IMR-90 (cell line): ENCODE data around the gene JPH4. TPM values are rescaled to one million over a fixed set of nuclear protein-coding genes. Genes with fewer than 3 reads are reported as not detected.
A peak's percentile ranks its signal among the peaks of the same experiment; 100 is the strongest.

Source experiments
- ATAC-seq: fragments of 200-7000 bp; cut with Tn5 transposase; 2 replicates; pipeline ENCODE4 v1.9.1; 2020; ENCODE audit warnings: low read depth, mild to moderate bottlenecking, moderate library complexity
- BruUV-seq: library from RNA; stranded (reverse); fragments of 400-500 nt; replicated peaks from 2 replicates; lab custom pipeline; 2021; lab: Mats Ljungman, UMichigan
- CTCF ChIA-PET: fragments of 300-600 bp; formaldehyde crosslinking; extraction: SDS; loops from one replicate; lab custom pipeline; 2021; ENCODE audit warnings: antibody characterized with exemption; lab: Yijun Ruan, JAX
- POLR2A ChIA-PET: fragments of 300-600 bp; sonication (Branson Sonifier 250); formaldehyde crosslinking; loops from one replicate; lab custom pipeline; 2022; ENCODE audit warnings: antibody characterized with exemption; ENCODE audit not compliant: unreplicated experiment; lab: Charles Lee
- DNase-seq: peaks from one replicate; pipeline ENCODE4 v3.0.0; 2013
- H2AFZ ChIP-seq: replicated peaks from 2 replicates; pipeline ENCODE3; 2013; ENCODE audit warnings: low read length, mild to moderate bottlenecking; ENCODE audit not compliant: poor library complexity
- H2AK5ac ChIP-seq: 2 replicates; pipeline ENCODE4 v1.6.1; 2013; ENCODE audit warnings: low read depth, low read length, inconsistent platforms
- H2AK9ac ChIP-seq: replicated peaks from 2 replicates; pipeline ENCODE3; 2013; ENCODE audit warnings: mild to moderate bottlenecking, low read depth, low read length, moderate library complexity; ENCODE audit not compliant: poor library complexity
- H2BK120ac ChIP-seq: 2 replicates; pipeline ENCODE4 v1.6.1; 2013; ENCODE audit warnings: low read depth, low read length, inconsistent platforms
- H2BK15ac ChIP-seq: 3 replicates; pipeline ENCODE4 v1.6.1; 2013; ENCODE audit warnings: low read depth, low read length, inconsistent platforms
- H2BK20ac ChIP-seq: 2 replicates; pipeline ENCODE4 v1.6.1; 2013; ENCODE audit warnings: low read depth, mild to moderate bottlenecking, inconsistent platforms, low read length, moderate library complexity
- H2BK5ac ChIP-seq: 2 replicates; pipeline ENCODE4 v1.6.1; 2013; ENCODE audit warnings: mild to moderate bottlenecking, low read depth, low read length, inconsistent platforms; ENCODE audit not compliant: poor library complexity, severe bottlenecking
- H3K14ac ChIP-seq: replicated peaks from 2 replicates; pipeline ENCODE4 v1.6.1; 2013; ENCODE audit warnings: low read depth, low read length, inconsistent platforms
- H3K18ac ChIP-seq: 2 replicates; pipeline ENCODE4 v1.6.1; 2013; ENCODE audit warnings: low read depth, low read length, control low read depth
- H3K23ac ChIP-seq: 2 replicates; pipeline ENCODE4 v1.6.1; 2013; ENCODE audit warnings: low read depth, low read length, inconsistent platforms
- H3K27ac ChIP-seq: 2 replicates; pipeline ENCODE4 v1.5.1; 2013; ENCODE audit warnings: mild to moderate bottlenecking, control low read depth, low read length; ENCODE audit not compliant: insufficient read depth
- H3K27me3 ChIP-seq: 2 replicates; pipeline ENCODE4 v1.6.1; 2013; ENCODE audit warnings: low read length; ENCODE audit not compliant: control insufficient read depth, insufficient read depth
- H3K36me3 ChIP-seq: 2 replicates; pipeline ENCODE4 v1.6.1; 2013; ENCODE audit warnings: low read length, mixed read lengths; ENCODE audit not compliant: control insufficient read depth, insufficient read depth
- H3K4ac ChIP-seq: 2 replicates; pipeline ENCODE4 v1.6.1; 2013; ENCODE audit warnings: low read depth, low read length, inconsistent platforms
- H3K4me1 ChIP-seq: 2 replicates; pipeline ENCODE4 v1.6.1; 2013; ENCODE audit warnings: low read length, mixed read lengths; ENCODE audit not compliant: control insufficient read depth, insufficient read depth
- H3K4me2 ChIP-seq: 2 replicates; pipeline ENCODE4 v1.6.1; 2013; ENCODE audit warnings: low read depth, mild to moderate bottlenecking, control low read depth, low read length, moderate library complexity
- H3K4me3 ChIP-seq: 2 replicates; pipeline ENCODE4 v1.5.1; 2013; ENCODE audit warnings: low read depth, mild to moderate bottlenecking, control low read depth, low read length, moderate library complexity; ENCODE audit not compliant: insufficient read depth
- H3K56ac ChIP-seq: 2 replicates; pipeline ENCODE4 v1.6.1; 2013; ENCODE audit warnings: low read length, inconsistent platforms; ENCODE audit not compliant: insufficient read depth; ENCODE audit errors: extremely low read depth
- H3K79me1 ChIP-seq, 2 experiments: 2 replicates each; pipeline ENCODE4 v1.6.1; 2013; ENCODE audit warnings: low read length in 2 of 2, inconsistent platforms in 1 of 2, low read depth in 1 of 2
- H3K9ac ChIP-seq: 2 replicates; pipeline ENCODE4 v1.6.1; 2013; ENCODE audit warnings: low read depth, low read length, control low read depth
- H3K9me1 ChIP-seq: 2 replicates; pipeline ENCODE4 v1.6.1; 2013; ENCODE audit warnings: low read length, inconsistent platforms; ENCODE audit not compliant: insufficient read depth
- H3K9me3 ChIP-seq: 2 replicates; pipeline ENCODE4 v1.6.1; 2013; ENCODE audit warnings: low read length; ENCODE audit not compliant: control insufficient read depth, insufficient read depth
- H4K20me1 ChIP-seq: 2 replicates; pipeline ENCODE4 v1.6.1; 2013; ENCODE audit warnings: low read length, inconsistent platforms; ENCODE audit not compliant: insufficient read depth
- H4K5ac ChIP-seq: 2 replicates; pipeline ENCODE4 v1.6.1; 2013; ENCODE audit warnings: mild to moderate bottlenecking, low read depth, low read length, control low read depth
- H4K8ac ChIP-seq, 2 experiments: 2 replicates each; pipeline ENCODE4 v1.6.1; 2013; ENCODE audit warnings: low read depth in 2 of 2, low read length in 2 of 2, control low read depth in 1 of 2, inconsistent platforms in 1 of 2
- H4K91ac ChIP-seq: 2 replicates; pipeline ENCODE4 v1.6.1; 2013; ENCODE audit warnings: low read depth, low read length, inconsistent platforms; ENCODE audit not compliant: insufficient read depth
- BHLHE40 ChIP-seq: fragments of 150-350 bp; IDR thresholded peaks from 2 replicates; pipeline ENCODE4 v1.6.1; 2016; ENCODE audit warnings: mild to moderate bottlenecking, low read depth, low read length
- CEBPB ChIP-seq: IDR thresholded peaks from 2 replicates; pipeline ENCODE4 v1.6.1; 2012; ENCODE audit warnings: low read depth, low read length, improper control_type of control experiment
- CHD1 ChIP-seq: IDR thresholded peaks from 2 replicates; pipeline ENCODE4 v1.6.1; 2012; ENCODE audit warnings: low read depth, low read length, improper control_type of control experiment
- CTCF ChIP-seq: conservative IDR thresholded peaks from 2 replicates; pipeline ENCODE4 v1.5.1; 2012; ENCODE audit warnings: mild to moderate bottlenecking, low read depth, low read length, improper control_type of control experiment
- ELK1 ChIP-seq: fragments of 150-350 bp; IDR thresholded peaks from 2 replicates; pipeline ENCODE4 v1.6.1; 2016; ENCODE audit warnings: low read depth, mild to moderate bottlenecking, low read length, moderate library complexity, borderline replicate concordance
- FOS ChIP-seq: fragments of 150-350 bp; IDR thresholded peaks from 2 replicates; pipeline ENCODE4 v1.6.1; 2016; ENCODE audit warnings: low read depth, low read length
- MAFK ChIP-seq: IDR thresholded peaks from 2 replicates; pipeline ENCODE4 v1.6.1; 2012; ENCODE audit warnings: low read depth, low read length, improper control_type of control experiment
- MAZ ChIP-seq: IDR thresholded peaks from 2 replicates; pipeline ENCODE4 v1.6.1; 2012; ENCODE audit warnings: low read depth, mild to moderate bottlenecking, low read length, improper control_type of control experiment, moderate library complexity, borderline replicate concordance
- MXI1 ChIP-seq: IDR thresholded peaks from 2 replicates; pipeline ENCODE4 v1.6.1; 2012; ENCODE audit warnings: low read depth, mild to moderate bottlenecking, low read length, moderate library complexity, borderline replicate concordance
- NFE2L2 ChIP-seq: fragments of 150-350 bp; IDR thresholded peaks from 2 replicates; pipeline ENCODE4 v1.6.1; 2016; ENCODE audit warnings: low read depth, mild to moderate bottlenecking, low read length
- POLR2A ChIP-seq: IDR thresholded peaks from 2 replicates; pipeline ENCODE4 v1.6.1; 2012; ENCODE audit warnings: mild to moderate bottlenecking, low read depth, low read length
- RAD21 ChIP-seq: IDR thresholded peaks from 2 replicates; pipeline ENCODE4 v1.6.1; 2012; ENCODE audit warnings: low read length, improper control_type of control experiment
- RCOR1 ChIP-seq: IDR thresholded peaks from 2 replicates; pipeline ENCODE4 v1.6.1; 2012; ENCODE audit warnings: mild to moderate bottlenecking, low read length, improper control_type of control experiment; ENCODE audit not compliant: insufficient replicate concordance
- RFX5 ChIP-seq: IDR thresholded peaks from 2 replicates; pipeline ENCODE4 v1.8.0; 2012; ENCODE audit warnings: low read depth, mild to moderate bottlenecking, low read length, moderate library complexity
- USF2 ChIP-seq: fragments of 150-350 bp; IDR thresholded peaks from 2 replicates; pipeline ENCODE4 v1.6.1; 2017; ENCODE audit warnings: mild to moderate bottlenecking, antibody characterized with exemption, low read length, low read depth
- WGBS, 2 experiments: methylation state at CpG; one replicate each; pipeline versions ENCODE4 v1.1.5 to v1.1.7; 2013; ENCODE audit warnings: missing lambda C conversion rate in 2 of 2; ENCODE audit not compliant: insufficient read length in 1 of 2; ENCODE audit errors: extremely low coverage in 2 of 2; 5-methylcytosine and 5-hydroxymethylcytosine counted together
- dilution Hi-C: fragments of 300-500 bp; cut with HindIII; formaldehyde crosslinking; loops from one replicate; pipeline ENCODE4 v1.14.3; 2018; ENCODE audit warnings: low sequenced_read_pairs; ENCODE audit not compliant: unreplicated experiment
- in situ Hi-C: fragments of 300-500 bp; cut with MboI; formaldehyde crosslinking; loops from 3 replicates; pipeline ENCODE4 v1.14.3; 2019; ENCODE audit warnings: low sequenced_read_pairs, inconsistent platforms, mixed read lengths
- intact Hi-C: fragments of 100-400 bp; cut with micrococcal nuclease; formaldehyde crosslinking; loops from 2 replicates; pipeline ENCODE4 v1.10.0; 2022
- polyA plus RNA-seq, 3 experiments: library from polyadenylated mRNA; depleted of rRNA; stranded (reverse); fragments of >200 nt; gene quantifications; 2 replicates each; pipeline ENCODE4 v1.2.3, GENCODE V29; 2012; ENCODE audit warnings: low replicate concordance in 1 of 3
- total RNA-seq: library from RNA; depleted of rRNA; stranded (reverse); fragments of >200 nt; gene quantifications from 2 replicates; pipeline ENCODE4 v1.2.3, GENCODE V29; 2012

JPH4 gene
- total and polyA plus RNA-seq, 2 of the 4 experiments (the other 2 are of a cell fraction), result not detected

DNA sequence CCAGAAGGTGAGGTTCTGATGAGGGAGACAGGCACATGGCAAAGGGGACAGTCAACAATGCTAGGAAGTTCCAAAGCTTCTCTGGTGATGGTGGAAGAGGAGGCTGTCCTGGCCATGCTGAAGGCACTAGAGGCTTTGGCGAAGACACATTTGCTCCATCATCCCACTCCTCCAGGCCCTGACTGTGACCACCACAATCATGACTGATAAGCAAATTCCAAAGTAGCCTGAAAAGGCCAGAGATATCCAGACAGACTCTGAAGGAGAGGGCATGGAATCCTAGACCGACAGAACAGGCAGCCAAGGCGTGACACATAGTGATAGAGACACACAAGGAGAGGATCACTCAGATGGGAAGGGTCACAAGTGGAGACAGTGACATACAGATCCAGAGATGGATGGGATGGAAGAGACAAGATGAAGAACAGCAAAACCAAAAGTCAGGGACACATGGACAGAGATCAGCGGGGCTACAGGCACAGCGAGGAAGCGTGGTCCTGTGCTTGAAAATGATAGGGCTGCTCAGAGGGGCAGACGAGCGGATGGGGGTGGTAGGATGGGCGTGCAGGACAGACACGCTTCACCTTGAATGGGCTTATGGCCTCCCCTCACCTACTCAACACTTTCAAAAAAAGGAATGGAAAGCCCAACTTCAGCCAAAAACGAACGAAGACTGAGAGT, 28.3 kb downstream of the JPH4 start:
- Histone ChIP-seq H3K4me1 (peaks cover 9% of the 10 kb centered on the region), H2BK5ac (no peak overlapping the region), H3K36me3 (no peaks in the 10 kb centered on the region), H3K23ac (no peak overlapping the region), H2AK5ac (0 out of 2 replicates have a peak overlapping the region, but pooled peaks have one; percentile 27), H3K4me3 (peak overlapping the region; percentile 64), H3K9ac (0 out of 2 replicates have a peak overlapping the region, but pooled peaks have one; percentile 25), H3K9me1 (peaks cover 10% of the 10 kb centered on the region), H3K14ac (no peak overlapping the region), H2BK15ac (no peak overlapping the region), H4K5ac (peak overlapping the region; percentile 26; the same call in 1 of the 2 replicates), H3K18ac (no peak overlapping the region), H4K8ac (peak overlapping the region in 1 of 2 experiments; percentile 59; a peak in 1 of 4 replicates), H3K27me3 (no peaks in the 10 kb centered on the region; the same call in 1 of the 2 replicates), H2BK20ac (no peak overlapping the region), H2BK120ac (no peak overlapping the region), H2AK9ac (peak overlapping the region; percentile 31), H4K20me1 (no peaks in the 10 kb centered on the region), H3K79me1 (no peaks in the 10 kb centered on the region), H4K91ac (no peak overlapping the region; the same call in 1 of the 2 replicates), H2AFZ (peak overlapping the region; percentile 88), H3K4ac (0 out of 2 replicates have a peak overlapping the region, but pooled peaks have one; percentile 22), H3K27ac (no peak overlapping the region), H3K56ac (no peak overlapping the region), H3K4me2 (peak overlapping the region; percentile 87), H3K9me3 (no peaks in the 10 kb centered on the region)
- in situ Hi-C loops (loop anchor here (10.0 kb wide), 1 partner anchor 225 kb away; the partner anchor contains the start of gene PABPN1), dilution Hi-C loops (no loop called here), intact Hi-C loops (no loop called here)
- BruUV-seq, result no TSS peak
- POLR2A ChIA-PET, result no interaction called here
- ATAC-seq, result no peak
- CTCF ChIA-PET, result interaction anchor here (0.7 to 1.2 kb wide), 2 partner anchors 68 to 72 kb away, joined by 3 to 4 read pairs; no protein-coding TSS in a partner anchor
- WGBS, 2 experiments, result 30% methylated on average over 2 of the region's 12 CpGs; no CpG with 5 or more reads in 1 of the 2 experiments
- DNase-seq, result no peak
- no peak for TF ChIP-seq MAZ
- no peak for TF ChIP-seq CTCF
- TF ChIP-seq POLR2A, result no peak
- TF ChIP-seq RAD21, result no peak
- no peak for TF ChIP-seq MAFK
- TF ChIP-seq NFE2L2, result no peak
- no peak for TF ChIP-seq CHD1
- no peak for TF ChIP-seq RFX5
- no peak for TF ChIP-seq MXI1
- no peak for TF ChIP-seq RCOR1
- no peak for TF ChIP-seq USF2
- no peak for TF ChIP-seq ELK1
- TF ChIP-seq FOS, result no peak
- TF ChIP-seq BHLHE40, result no peak
- TF ChIP-seq CEBPB, result no peak
